K562 (cell line): Measurements from ENCODE around the gene MBOAT7. TPM values are rescaled to one million over a fixed set of nuclear protein-coding genes. Genes with fewer than 3 reads are reported as not detected.

Source experiments
- CEBPB ChIP-seq: fragments of 450-650 bp; IDR thresholded peaks from 2 replicates; pipeline ENCODE4 v1.6.1; 2016; ENCODE audit warnings: missing genetic modification characterization, missing compliant biosample characterization
- CEBPG ChIP-seq, 3 experiments: fragments of 200-800 bp in 1 of 3; sonication (Bioruptor generic) in 1 of 3; sonication (generic) in 1 of 3; formaldehyde crosslinking in 1 of 3; IDR thresholded peaks in 2 of 3; conservative IDR thresholded peaks in 1 of 3; 2 replicates each; pipeline versions ENCODE4 v1.6.1 to v1.8.0; 2016 to 2022; ENCODE audit warnings: missing compliant biosample characterization in 2 of 3, missing genetic modification characterization in 2 of 3, mild to moderate bottlenecking in 1 of 3, missing genetic modification reagents in 1 of 3
- COPS2 ChIP-seq: fragments of 450-650 bp; conservative IDR thresholded peaks from 2 replicates; pipeline ENCODE4 v1.6.1; 2016; ENCODE audit warnings: mild to moderate bottlenecking, moderate library complexity
- CXXC5 ChIP-seq: fragments of 250-450 bp; sonication (Bioruptor Pico); IDR thresholded peaks from 2 replicates; pipeline ENCODE4 v1.8.0; 2022; ENCODE audit warnings: inconsistent platforms, mild to moderate bottlenecking, moderate library complexity
- FOXA1 ChIP-seq: fragments of 450-650 bp; IDR thresholded peaks from 2 replicates; pipeline ENCODE4 v1.6.1; 2016; ENCODE audit warnings: mild to moderate bottlenecking, borderline replicate concordance
- HLTF ChIP-seq: fragments of 450-650 bp; IDR thresholded peaks from 2 replicates; pipeline ENCODE4 v1.6.1; 2016
- NCOA1 ChIP-seq: fragments of 450-650 bp; IDR thresholded peaks from 2 replicates; pipeline ENCODE4 v1.6.1; 2016; ENCODE audit warnings: low read depth
- NR2C2 ChIP-seq, 2 experiments: fragments of 200-800 bp in 1 of 2; sonication (Bioruptor generic) in 1 of 2; sonication (generic) in 1 of 2; formaldehyde crosslinking in 1 of 2; IDR thresholded peaks; 2 replicates each; pipeline versions ENCODE4 v1.6.1 to v1.8.0; 2016 to 2022; ENCODE audit warnings: mild to moderate bottlenecking in 1 of 2, missing compliant biosample characterization in 1 of 2, missing genetic modification characterization in 1 of 2, missing genetic modification reagents in 1 of 2
- RBM39 ChIP-seq: fragments of 200-400 bp; formaldehyde crosslinking; optimal IDR thresholded peaks from 2 replicates; pipeline ENCODE3; 2018; ENCODE audit warnings: low read depth, low read length
- SMAD2 ChIP-seq: fragments of 150-350 bp; IDR thresholded peaks from 2 replicates; pipeline ENCODE4 v1.6.1; 2014; ENCODE audit warnings: low read depth, mild to moderate bottlenecking, low read length
- SMARCB1 ChIP-seq: IDR thresholded peaks from 2 replicates; pipeline ENCODE4 v1.6.1; 2011; ENCODE audit warnings: improper control_type of control experiment, low read depth; ENCODE audit not compliant: insufficient read length
- U2AF1 ChIP-seq: fragments of 200-400 bp; formaldehyde crosslinking; optimal IDR thresholded peaks from 2 replicates; pipeline ENCODE3; 2017; ENCODE audit warnings: mild to moderate bottlenecking, low read depth, low read length, moderate library complexity
- ZEB2 ChIP-seq: fragments of 450-650 bp; IDR thresholded peaks from 2 replicates; pipeline ENCODE4 v1.6.1; 2016
- ZNF184 ChIP-seq: sonication (generic); formaldehyde crosslinking; IDR thresholded peaks from 2 replicates; pipeline ENCODE4 v1.5.0; 2020; ENCODE audit warnings: missing genetic modification reagents
- polyA plus RNA-seq, 8 experiments: library from polyadenylated mRNA; depleted of rRNA in 4 of 8; stranded (reverse) in 5 of 8; unstranded in 3 of 8; fragments of >200 nt; fragmentation: Nextera tagmentation in 2 of 8; fragmentation: Illumina TruSeq in 1 of 8; extraction: Ambion mirVana in 2 of 8; extraction: Trizol in 1 of 8; gene quantifications; 2 replicates each; pipeline versions ENCODE4 v1.2.1 to v1.2.3, GENCODE V29; 2011 to 2014; ENCODE audit warnings: inconsistent platforms in 1 of 8, missing spikeins in 1 of 8
- total RNA-seq, 7 experiments: library from RNA; depleted of rRNA in 6 of 7; stranded (reverse); fragments of >200 nt in 6 of 7; fragmentation: Illumina TruSeq in 2 of 7; extraction: Trizol in 2 of 7; gene quantifications; 2 replicates each; pipeline versions ENCODE4 v1.2.1 to v1.2.3, GENCODE V29; 2011 to 2021; ENCODE audit warnings: low replicate concordance in 1 of 7
- TF ChIP-seq, protein P1 (sequence below): fragments of 200-600 bp; sonication (generic); IDR thresholded peaks from one replicate; pipeline ENCODE4 v1.6.1; 2012; ENCODE audit warnings: mild to moderate bottlenecking, low read depth, low read length, inconsistent platforms
- TF ChIP-seq, protein P2 (sequence below): sonication (generic); formaldehyde crosslinking; IDR thresholded peaks from 2 replicates; pipeline ENCODE4 v1.8.1; 2022; ENCODE audit warnings: missing genetic modification reagents

MBOAT7 gene
- total and polyA plus RNA-seq, 9 of the 15 experiments (the other 6 are each of a cell fraction or from before 2014, with no cell fraction given) = 1.4 to 153 (median 56.1) TPM

DNA sequence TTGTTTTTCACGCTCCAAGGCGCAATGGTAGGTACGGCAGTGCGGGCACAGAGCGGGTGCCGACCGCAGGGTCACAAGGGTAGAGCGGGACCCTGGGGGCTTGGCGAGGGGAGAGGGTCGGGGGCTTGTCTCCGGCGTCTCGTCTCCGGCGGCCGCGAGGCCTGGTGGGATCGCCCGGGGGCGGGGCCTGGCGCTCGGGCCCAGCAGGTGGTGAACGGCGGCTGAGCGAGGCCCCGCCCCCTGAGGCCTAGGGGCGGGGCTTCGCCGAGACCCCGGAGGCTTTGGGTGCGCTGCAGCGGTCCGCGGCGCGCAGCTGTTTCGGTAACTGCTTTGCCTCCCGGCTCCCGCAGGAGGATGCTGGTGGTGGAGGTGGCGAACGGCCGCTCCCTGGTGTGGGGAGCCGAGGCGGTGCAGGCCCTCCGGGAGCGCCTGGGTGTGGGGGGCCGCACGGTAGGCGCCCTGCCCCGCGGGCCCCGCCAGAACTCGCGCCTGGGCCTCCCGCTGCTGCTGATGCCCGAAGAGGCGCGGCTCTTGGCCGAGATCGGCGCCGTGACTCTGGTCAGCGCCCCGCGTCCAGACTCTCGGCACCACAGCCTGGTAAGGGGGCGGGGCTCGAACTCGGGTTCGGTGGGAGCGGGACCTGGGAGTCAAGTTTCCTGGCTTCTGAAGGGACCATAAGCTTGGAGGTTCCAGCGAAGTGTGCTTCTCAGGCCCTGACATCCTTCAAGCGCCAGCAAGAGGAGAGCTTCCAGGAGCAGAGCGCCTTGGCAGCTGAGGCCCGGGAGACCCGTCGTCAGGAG is 1.8 kb upstream of the MBOAT7 start, which contains the start of gene TSEN34 (continued):
- TF ChIP-seq, protein P1, sequence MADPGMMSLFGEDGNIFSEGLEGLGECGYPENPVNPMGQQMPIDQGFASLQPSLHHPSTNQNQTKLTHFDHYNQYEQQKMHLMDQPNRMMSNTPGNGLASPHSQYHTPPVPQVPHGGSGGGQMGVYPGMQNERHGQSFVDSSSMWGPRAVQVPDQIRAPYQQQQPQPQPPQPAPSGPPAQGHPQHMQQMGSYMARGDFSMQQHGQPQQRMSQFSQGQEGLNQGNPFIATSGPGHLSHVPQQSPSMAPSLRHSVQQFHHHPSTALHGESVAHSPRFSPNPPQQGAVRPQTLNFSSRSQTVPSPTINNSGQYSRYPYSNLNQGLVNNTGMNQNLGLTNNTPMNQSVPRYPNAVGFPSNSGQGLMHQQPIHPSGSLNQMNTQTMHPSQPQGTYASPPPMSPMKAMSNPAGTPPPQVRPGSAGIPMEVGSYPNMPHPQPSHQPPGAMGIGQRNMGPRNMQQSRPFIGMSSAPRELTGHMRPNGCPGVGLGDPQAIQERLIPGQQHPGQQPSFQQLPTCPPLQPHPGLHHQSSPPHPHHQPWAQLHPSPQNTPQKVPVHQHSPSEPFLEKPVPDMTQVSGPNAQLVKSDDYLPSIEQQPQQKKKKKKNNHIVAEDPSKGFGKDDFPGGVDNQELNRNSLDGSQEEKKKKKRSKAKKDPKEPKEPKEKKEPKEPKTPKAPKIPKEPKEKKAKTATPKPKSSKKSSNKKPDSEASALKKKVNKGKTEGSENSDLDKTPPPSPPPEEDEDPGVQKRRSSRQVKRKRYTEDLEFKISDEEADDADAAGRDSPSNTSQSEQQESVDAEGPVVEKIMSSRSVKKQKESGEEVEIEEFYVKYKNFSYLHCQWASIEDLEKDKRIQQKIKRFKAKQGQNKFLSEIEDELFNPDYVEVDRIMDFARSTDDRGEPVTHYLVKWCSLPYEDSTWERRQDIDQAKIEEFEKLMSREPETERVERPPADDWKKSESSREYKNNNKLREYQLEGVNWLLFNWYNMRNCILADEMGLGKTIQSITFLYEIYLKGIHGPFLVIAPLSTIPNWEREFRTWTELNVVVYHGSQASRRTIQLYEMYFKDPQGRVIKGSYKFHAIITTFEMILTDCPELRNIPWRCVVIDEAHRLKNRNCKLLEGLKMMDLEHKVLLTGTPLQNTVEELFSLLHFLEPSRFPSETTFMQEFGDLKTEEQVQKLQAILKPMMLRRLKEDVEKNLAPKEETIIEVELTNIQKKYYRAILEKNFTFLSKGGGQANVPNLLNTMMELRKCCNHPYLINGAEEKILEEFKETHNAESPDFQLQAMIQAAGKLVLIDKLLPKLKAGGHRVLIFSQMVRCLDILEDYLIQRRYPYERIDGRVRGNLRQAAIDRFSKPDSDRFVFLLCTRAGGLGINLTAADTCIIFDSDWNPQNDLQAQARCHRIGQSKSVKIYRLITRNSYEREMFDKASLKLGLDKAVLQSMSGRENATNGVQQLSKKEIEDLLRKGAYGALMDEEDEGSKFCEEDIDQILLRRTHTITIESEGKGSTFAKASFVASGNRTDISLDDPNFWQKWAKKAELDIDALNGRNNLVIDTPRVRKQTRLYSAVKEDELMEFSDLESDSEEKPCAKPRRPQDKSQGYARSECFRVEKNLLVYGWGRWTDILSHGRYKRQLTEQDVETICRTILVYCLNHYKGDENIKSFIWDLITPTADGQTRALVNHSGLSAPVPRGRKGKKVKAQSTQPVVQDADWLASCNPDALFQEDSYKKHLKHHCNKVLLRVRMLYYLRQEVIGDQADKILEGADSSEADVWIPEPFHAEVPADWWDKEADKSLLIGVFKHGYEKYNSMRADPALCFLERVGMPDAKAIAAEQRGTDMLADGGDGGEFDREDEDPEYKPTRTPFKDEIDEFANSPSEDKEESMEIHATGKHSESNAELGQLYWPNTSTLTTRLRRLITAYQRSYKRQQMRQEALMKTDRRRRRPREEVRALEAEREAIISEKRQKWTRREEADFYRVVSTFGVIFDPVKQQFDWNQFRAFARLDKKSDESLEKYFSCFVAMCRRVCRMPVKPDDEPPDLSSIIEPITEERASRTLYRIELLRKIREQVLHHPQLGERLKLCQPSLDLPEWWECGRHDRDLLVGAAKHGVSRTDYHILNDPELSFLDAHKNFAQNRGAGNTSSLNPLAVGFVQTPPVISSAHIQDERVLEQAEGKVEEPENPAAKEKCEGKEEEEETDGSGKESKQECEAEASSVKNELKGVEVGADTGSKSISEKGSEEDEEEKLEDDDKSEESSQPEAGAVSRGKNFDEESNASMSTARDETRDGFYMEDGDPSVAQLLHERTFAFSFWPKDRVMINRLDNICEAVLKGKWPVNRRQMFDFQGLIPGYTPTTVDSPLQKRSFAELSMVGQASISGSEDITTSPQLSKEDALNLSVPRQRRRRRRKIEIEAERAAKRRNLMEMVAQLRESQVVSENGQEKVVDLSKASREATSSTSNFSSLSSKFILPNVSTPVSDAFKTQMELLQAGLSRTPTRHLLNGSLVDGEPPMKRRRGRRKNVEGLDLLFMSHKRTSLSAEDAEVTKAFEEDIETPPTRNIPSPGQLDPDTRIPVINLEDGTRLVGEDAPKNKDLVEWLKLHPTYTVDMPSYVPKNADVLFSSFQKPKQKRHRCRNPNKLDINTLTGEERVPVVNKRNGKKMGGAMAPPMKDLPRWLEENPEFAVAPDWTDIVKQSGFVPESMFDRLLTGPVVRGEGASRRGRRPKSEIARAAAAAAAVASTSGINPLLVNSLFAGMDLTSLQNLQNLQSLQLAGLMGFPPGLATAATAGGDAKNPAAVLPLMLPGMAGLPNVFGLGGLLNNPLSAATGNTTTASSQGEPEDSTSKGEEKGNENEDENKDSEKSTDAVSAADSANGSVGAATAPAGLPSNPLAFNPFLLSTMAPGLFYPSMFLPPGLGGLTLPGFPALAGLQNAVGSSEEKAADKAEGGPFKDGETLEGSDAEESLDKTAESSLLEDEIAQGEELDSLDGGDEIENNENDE = no peak
- no peak for TF ChIP-seq ZNF184 (CRISPR knock-in tag)
- TF ChIP-seq NCOA1 = no peak
- 0 out of 2 replicates have a peak, but pooled peaks have one; percentile 38 for TF ChIP-seq NR2C2 (CRISPR knock-in tag; IDR thresholded peaks at IDR 0.05)
- TF ChIP-seq NR2C2 (tag; IDR thresholded peaks at IDR 0.05) = no peak
- TF ChIP-seq RBM39 = no peak
- TF ChIP-seq SMARCB1 = no peak
- no peak for TF ChIP-seq CEBPG (CRISPR knock-in tag; IDR thresholded peaks at IDR 0.05)
- no peak for TF ChIP-seq CEBPG (tag; conservative IDR thresholded peaks at IDR 0.05 in 1 of 2, IDR thresholded peaks at IDR 0.05 in 1 of 2)
- no peak for TF ChIP-seq HLTF
- no peak for TF ChIP-seq FOXA1
- TF ChIP-seq U2AF1 = peak; percentile 67
- TF ChIP-seq ZEB2 = no peak
- TF ChIP-seq SMAD2 = no peak
- no peak for TF ChIP-seq CEBPB
- peak; percentile 75 for TF ChIP-seq CXXC5
- TF ChIP-seq, protein P2, sequence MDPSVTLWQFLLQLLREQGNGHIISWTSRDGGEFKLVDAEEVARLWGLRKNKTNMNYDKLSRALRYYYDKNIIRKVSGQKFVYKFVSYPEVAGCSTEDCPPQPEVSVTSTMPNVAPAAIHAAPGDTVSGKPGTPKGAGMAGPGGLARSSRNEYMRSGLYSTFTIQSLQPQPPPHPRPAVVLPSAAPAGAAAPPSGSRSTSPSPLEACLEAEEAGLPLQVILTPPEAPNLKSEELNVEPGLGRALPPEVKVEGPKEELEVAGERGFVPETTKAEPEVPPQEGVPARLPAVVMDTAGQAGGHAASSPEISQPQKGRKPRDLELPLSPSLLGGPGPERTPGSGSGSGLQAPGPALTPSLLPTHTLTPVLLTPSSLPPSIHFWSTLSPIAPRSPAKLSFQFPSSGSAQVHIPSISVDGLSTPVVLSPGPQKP = no peak
- TF ChIP-seq COPS2 = no peak
